HL-60/S4 treated with retinoic acid at 250 ng/mL for 4 days and 3 days (cell line): ENCODE measurements around the gene CCL2.

Experiments used
- in situ Hi-C: fragments of 300-500 bp; cut with MboI; formaldehyde crosslinking; loops from 2 replicates; pipeline ENCODE4 v1.7.0; 2022; ENCODE audit warnings: low sequenced_read_pairs

Gene CCL2

DNA sequence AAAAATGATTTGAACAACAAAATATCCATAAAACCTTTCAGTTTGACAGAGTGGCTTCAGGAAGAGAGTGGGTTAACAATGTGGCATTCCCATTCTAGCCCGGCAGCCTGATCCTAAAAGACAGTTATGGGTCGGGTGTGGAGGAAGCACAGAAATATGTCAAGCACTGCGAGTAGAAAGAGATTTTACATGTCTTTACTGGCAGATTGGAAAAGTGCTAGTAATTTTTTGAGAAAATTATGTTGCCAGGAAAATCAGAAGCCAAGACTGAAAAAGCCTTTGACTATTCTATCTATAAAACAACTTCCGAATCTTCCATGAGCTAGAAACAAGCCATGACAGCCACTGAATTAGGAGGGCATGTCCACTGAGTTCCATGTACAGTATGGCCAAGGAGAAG is 5.8 kb downstream of the CCL2 start:
- in situ Hi-C loops, result no loop called here

DNA sequence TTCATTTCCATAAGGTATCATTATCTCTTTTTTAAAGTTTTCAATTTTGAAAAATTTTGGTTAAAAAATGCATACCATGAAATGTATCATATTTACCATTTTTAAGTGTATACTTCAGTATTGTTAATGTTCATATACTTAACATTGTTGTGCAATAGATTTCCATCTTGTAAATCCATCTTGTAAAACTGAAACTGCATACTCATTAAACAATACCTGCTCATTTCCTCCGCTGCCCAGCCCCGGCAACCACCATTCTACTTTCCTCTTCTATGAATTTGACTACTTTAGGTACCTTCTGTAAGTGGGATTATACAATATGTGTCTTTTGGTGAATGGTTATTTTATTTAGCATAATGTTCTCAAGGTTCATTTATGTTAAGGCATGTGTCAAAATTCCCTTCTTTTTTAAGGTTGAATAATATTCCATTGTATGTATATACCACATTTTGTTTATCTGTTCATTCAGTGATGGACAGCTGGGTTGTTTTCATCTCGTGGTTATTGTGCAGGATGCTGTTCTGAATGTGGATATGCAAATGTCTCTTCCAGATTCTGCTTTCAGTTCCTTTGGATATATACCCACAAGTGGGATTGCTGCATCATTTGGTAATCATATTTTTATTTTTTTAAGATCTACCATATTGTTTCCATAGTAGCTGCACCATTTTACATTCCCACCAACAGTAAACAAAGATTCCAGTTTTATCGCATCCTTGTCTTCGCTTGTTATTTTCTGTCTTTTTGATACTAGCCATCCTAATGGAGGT is 6.7 kb downstream of the CCL2 start:
- in situ Hi-C loops, result no loop called here

DNA sequence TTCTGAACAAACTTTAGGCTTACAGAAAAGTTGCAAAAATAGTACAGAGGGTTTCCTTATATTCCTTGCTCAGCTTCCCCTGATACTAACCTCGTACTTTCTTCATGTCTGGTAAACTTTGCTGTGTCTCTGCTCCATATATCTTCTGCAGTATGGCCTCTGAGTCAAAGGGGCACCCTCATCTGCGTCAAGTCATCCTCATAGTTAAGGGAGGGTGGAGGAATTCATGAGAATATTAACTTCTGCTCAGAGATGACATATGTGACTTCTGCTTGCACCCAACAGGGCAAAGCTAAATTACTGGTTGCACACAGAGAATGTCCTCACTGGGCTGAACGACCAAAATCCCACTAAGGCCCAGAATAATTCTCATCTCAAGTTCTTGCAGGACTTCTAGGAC is 10.6 kb downstream of the CCL2 start:
- in situ Hi-C loops, result no loop called here

DNA sequence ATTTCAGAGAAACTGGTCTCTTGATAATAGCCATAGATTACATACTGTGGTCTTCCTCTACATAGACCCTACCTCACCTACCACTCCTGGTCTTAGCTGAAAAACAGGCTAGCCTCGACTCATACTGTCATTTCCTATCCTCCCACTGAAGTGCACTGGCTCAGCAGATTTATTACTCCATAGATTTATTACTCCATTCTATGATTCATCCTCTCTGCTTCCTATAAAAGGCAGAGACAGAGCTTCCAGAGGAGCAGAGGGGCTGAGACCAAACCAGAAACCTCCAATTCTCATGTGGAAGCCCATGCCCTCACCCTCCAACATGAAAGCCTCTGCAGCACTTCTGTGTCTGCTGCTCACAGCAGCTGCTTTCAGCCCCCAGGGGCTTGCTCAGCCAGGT is 14.9 kb downstream of the CCL2 start, which contains the start of gene CCL7:
CCL7 (plus strand) TSS at position 253 of the 400 bp plus-strand sequence; CDS start at position 323, 70 bp downstream.
- in situ Hi-C loops, result no loop called here

DNA sequence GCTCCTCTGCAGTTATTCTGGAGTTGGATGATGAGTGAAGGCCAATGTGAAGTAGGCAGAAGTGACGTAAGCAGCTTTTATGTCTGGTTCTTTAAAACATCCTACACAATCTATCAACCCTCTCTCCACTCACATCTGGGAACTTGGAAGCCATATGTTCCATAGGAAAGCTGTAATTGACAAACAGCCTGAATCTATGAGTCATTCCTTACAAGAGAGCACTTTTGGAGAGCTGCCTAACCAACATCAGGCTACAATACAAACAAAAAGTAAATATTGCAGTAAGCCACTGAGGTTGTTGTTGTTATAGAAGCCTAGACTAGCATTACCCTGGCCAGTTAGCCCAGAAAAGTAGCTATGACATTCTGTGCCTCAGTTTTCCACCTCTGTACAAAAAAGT is 20.8 kb downstream of the CCL2 start:
- in situ Hi-C loops, result no loop called here

DNA sequence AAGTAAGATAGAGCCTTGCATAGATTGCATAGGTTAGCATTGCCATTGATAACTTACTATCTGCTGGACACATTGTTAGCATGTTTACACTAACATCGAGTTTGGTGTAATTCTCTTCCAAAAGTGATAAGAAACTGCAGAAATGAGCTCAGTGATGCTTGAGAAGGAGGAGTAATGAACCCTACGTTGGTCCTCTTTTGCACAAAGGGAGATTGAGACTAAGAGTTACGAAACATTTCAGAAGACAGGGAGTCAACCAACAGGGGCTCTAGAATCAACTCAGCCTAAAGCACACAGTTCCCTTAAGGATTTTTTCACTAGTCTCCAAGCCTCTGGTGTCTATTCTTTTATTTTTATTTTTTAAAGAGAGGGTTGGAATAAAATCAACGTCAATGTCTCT is 21.7 kb downstream of the CCL2 start:
- in situ Hi-C loops, result no loop called here

DNA sequence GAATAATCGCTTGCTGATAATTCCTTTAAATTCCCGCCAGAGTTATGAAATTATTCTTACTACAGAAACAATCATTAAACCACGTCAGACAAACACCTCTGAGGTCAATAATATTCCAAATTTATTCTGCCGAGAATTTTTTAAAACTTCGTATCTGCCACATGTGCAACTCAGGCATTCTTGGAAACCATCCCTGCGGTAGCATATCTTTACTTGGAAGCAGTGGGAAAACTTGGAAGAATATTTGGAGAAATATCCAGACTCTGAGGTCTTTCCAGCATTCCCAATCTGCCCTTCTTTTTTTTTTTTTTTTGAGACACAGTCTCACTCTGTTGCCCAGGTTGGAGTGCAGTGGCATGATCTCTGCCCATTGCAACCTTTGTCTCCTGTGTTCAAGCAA is 28.5 kb downstream of the CCL2 start:
- in situ Hi-C loops, result no loop called here

DNA sequence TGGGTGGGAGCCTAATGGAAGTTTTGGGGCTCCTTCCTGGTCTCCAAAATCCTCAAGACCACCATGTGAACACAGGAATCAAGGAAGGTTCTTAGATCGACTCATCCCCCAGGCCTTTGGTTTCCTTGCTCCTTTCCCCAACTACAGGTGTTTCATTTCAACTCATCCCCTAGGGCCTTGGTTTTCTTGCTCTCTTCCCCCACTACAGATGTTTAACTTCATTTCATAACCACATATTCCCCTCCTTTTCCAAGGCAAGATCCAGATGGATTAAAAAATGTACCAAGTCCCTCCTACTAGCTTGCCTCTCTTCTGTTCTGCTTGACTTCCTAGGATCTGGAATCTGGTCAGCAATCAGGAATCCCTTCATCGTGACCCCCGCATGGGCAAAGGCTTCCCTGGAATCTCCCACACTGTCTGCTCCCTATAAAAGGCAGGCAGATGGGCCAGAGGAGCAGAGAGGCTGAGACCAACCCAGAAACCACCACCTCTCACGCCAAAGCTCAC is 30.3 kb downstream of the CCL2 start, which contains the start of gene CCL11:
CCL11 (plus strand) TSS at position 457 of the 507 bp plus-strand sequence. CDS start 67 bp downstream, outside the sequence.
- in situ Hi-C loops, result no loop called here

DNA sequence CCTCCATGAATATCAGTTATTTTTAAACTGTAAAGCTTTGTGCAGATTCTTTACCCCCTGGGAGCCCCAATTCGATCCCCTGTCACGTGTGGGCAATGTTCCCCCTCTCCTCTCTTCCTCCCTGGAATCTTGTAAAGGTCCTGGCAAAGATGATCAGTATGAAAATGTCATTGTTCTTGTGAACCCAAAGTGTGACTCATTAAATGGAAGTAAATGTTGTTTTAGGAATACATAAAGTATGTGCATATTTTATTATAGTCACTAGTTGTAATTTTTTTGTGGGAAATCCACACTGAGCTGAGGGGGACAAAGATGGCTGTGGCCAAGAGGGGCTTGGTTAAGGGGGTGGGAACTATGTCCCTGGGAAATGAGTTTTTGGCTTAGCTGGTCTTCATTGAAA is 32.8 kb downstream of the CCL2 start:
- in situ Hi-C loops, result no loop called here

DNA sequence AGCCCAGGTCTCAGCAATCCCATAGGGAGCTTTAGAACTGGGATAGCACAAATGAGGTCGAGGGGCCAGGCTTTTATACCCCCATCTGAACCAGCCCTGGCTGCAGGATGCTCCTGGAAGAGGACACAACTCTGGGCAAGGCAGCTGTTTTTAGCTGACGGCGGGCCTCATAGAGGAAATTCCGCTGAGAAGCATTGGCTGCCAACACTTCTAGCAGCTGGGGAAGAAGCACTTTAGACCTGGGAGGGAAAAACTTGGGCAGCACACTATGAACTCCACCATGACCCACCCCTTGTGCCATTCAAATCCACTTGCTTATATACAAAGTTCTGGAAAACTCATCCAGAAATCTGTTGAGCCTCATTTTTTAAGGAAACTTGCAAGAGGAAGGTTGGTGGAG is 35.5 kb downstream of the CCL2 start:
- in situ Hi-C loops, result no loop called here

DNA sequence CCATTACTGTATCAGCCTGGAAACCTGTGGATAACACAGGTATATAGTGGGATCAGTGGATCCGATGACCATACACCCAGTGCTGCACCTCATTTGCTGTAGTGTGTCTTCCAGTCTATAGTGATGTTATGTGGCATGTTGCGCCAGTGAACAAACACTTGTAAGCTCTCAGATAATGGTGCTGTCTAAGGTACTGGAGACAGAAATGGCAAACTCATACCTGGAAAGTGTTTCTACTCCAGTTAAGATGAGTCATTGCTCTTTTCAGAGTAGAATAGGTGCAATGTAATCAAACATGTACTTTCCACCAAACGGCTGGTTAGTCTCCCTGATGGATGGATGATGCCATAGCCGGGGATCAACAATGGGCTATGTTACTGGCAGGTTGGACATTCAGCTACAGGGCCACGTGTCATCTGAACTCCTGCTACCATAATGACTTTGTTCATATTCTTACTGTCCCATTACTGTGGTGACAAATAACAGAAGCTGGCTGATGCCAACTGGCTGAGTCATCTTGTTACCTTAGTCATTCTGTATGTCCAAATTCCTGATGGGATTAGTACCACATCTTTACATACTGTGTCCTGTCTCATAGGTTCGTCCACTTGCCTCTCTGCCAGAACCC is 36.8 kb downstream of the CCL2 start:
- in situ Hi-C loops, result no loop called here

DNA sequence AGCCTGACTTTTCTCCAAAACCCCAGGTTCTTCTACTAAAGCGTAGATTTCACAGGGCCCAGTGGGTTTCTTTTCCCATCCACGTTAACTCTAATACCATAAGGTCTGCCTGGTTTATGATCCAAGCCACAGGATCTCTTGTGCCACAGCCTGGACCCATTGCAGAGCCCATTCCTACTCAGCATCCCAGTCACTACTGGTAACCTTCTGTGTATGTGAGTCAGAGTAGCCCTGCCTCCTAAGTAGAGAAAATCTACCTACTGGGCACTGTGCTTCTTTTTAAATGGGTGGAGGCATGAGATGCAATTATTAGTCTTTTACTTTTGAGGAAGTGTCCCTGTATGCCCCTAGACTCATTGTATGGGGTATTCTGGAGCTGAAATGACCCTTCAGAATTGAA is 43.9 kb downstream of the CCL2 start:
- in situ Hi-C loops, result no loop called here

DNA sequence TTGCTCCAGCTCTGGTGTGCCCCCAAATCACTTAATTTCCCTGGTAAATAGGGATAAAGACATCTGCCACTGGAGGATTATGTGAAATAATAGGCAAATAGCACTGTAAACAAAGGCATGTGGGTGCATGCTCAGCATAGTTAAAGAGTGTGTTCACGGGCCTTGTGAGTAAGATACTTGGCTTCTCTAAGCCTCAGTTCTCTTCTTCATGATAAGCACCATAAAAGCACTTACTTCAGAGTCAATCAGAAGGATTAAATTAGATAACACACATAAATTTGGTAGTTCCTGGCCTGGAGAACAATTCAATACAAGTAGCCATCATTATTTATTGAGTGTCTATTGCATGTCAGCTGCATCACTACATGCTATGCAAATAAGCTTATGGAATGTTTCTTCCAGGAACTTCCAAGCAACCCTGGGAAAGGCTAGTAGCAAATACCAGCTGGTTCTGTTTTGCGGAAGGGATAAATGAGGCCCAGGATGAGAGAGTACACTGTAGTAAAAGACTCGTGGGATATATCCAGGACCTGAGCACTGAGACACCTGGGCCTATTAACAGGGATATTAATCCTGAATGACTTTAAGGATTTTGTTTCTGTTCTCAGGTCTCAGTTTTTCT is 45.0 kb downstream of the CCL2 start:
- in situ Hi-C loops, result no loop called here

DNA sequence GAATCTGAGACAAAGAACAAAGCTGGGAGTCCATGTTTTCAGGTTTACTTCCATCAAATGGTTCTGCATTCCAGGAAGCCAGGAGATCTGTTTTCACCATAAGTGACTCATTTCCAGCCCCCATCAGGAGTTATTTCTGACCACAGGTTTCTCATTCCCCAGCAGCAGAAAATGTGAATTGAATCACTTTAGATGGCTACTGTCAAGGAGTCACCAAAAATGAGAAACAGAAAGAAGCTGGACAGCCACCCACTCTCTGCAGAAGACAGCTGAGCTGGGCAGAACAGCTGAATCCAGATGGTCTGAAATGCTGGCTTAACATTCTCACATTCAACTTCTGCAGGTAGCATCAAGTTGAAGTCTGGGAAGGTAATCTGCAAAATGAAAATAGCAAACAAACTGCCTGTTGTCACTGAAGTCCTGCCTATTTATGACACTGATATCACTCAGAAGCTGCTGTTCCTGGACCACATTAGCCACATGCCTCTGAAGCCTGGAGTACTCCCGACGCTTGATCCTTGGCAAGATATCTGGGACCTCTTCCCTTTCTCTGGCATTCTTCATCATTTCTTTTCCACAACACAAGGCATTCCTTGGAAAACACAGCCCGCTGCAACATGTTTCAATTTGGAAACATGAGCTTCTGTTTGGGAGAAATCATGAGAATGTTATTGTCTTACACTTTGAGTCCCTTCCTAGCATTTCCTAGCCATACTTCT is 45.7 kb downstream of the CCL2 start:
- in situ Hi-C loops, result no loop called here

DNA sequence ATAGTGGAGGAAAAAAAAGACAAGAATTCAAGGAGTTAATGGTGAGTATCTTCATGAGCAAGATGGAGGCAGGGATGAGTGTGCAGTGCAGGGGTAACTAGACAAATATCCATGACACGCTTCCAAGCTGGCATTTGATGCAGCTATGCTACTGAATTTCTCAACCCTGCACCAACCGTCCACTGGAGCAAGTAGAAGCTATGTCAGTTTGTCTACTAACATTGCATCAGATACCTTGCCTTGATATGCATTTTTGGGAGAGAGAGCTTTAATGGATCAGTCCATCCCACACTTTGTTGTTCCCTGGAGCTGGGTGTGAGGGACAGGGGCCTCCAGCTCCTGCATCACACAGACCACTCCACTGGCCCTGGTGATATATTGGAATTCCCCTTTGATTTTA is 46.9 kb downstream of the CCL2 start:
- in situ Hi-C loops, result no loop called here

DNA sequence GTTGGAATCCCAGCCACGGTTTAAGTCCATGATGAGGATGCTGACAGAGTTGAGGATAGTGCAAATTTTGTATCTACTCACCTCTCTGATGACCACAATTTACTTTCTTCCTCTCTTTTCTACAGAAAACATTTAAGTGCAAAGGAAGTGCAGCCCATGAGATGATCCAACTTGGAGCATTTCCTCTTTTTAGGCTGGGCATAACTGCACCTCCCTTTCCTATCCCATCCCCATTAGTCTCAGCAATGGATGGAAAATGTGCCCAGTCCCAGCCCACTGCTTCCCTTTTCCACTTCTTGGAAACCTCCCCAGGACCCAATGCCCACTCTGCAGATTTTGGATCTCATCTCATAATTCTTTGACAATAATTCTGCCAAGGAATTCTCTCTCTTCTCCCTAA is 47.6 kb downstream of the CCL2 start:
- in situ Hi-C loops, result no loop called here

DNA sequence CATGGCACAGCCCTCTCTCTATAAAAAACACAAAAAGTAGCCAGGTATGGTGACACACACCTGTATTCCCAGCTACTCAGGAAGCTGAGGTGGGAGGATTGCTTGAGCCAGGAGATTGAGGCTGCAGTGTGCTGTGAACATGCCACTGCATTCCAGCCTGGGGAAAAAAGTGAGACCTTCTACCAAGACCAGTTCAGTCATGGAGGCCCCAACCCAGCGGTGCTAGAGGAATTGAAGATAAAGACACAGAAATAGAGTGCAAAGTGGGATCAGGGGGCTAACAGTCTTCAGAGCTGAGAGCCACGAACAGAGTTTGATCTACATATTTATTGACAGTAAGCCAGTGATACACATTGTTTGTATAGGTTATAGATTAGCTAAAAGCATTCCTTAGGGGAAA is 48.5 kb downstream of the CCL2 start:
- in situ Hi-C loops, result no loop called here

DNA sequence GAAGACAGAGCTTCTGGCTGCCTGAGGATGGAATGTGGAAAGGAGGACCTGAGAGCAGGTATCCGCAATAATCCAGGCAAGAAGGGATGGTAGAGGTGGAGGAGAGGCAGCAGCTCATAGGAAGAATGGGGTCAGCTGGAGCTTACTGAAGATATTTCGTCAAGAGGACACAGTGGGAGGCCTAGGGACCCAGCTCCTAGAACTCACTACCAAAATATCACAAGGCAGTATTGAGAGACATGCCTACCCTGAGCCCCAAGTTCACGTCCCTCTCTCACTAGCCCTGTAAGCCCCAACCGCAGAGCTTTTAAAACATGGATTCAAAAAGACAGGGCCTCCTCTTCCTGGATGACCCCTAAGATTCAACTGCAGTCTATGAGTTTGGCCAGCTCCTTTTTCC is 50.0 kb downstream of the CCL2 start:
- in situ Hi-C loops, result no loop called here

DNA sequence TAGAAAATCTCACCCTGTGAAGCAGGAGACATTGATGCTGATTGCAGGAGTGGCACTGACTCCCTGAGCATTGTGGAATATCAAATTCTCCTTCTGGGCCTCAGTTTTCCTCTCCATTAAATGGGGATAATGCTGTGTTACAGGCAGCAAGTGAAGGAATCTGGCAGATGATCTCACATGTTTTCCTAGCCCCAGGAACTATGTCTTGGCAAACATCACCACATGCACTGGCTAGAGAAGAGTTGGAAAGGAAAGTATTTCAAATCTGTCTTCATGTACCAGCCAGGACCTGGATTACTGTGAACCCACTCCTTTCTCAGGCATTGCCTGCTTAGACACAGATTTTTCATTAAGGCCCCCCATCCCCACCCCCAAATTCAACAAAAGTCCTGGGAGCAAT is 50.5 kb downstream of the CCL2 start:
- in situ Hi-C loops, result no loop called here

DNA sequence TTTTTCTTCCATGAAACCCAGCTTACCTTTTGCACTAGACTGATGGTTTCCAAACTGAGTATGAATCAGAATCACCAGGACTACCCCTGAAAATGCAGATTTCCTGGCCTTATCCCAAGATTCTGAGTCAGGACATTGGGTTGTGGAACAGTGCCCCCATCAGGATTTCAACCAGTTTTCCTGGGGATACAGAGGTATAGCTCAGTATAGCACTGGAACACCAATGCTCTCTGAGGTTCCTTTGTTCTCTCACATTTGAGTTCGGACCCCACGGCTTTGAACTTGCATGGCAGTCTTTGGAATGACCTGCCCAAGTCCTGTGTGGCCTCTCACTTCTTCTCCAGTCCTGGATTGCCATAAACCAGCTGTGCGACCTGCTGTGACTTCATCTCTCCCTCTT is 51.4 kb downstream of the CCL2 start:
- in situ Hi-C loops, result no loop called here
